Neural cell (in vitro differentiated cells): ENCODE measurements around the gene FSCN2. TPM values are rescaled to one million over a fixed set of nuclear protein-coding genes. Genes with fewer than 3 reads are reported as not detected.
"Not testable (repeated sequence)": the region's sequence is repeated elsewhere in the genome, so short reads cannot be mapped to it uniquely, and the experiment has no call there.

Experiments
- H2AFZ ChIP-seq: fragments of 200-600, 300-800 bp; sonication (generic), shearing (Covaris generic); 2 replicates; pipeline ENCODE4 v1.6.0; 2014; ENCODE audit warnings: low read depth, mild to moderate bottlenecking, antibody characterized with exemption, low read length, moderate library complexity
- H3F3A ChIP-seq: fragments of 200-600 bp; shearing (Covaris generic); 2 replicates; pipeline ENCODE4 v1.6.1; 2016; ENCODE audit warnings: mild to moderate bottlenecking, moderate library complexity, mixed read lengths, antibody characterized with exemption, low read length; ENCODE audit not compliant: insufficient read depth, poor library complexity, severe bottlenecking
- H3K27ac ChIP-seq: fragments of 200-600, 300-800 bp; sonication (generic), shearing (Covaris generic); 2 replicates; pipeline ENCODE4 v1.5.1; 2014; ENCODE audit warnings: mild to moderate bottlenecking, low read length, moderate library complexity
- H3K27me3 ChIP-seq: fragments of 300-800, 200-600 bp; sonication (generic), shearing (Covaris generic); 2 replicates; pipeline ENCODE4 v1.6.0; 2014; ENCODE audit warnings: mild to moderate bottlenecking, low read depth, low read length, moderate library complexity; ENCODE audit not compliant: insufficient read depth
- H3K36me3 ChIP-seq: fragments of 300-800, 200-600 bp; sonication (generic), shearing (Covaris generic); 2 replicates; pipeline ENCODE4 v1.5.1; 2014; ENCODE audit warnings: mild to moderate bottlenecking, antibody characterized with exemption, low read length, moderate library complexity; ENCODE audit not compliant: insufficient read depth
- H3K4me2 ChIP-seq: fragments of 300-800, 200-600 bp; sonication (generic), shearing (Covaris generic); 2 replicates; pipeline ENCODE4 v1.6.0; 2014; ENCODE audit warnings: mild to moderate bottlenecking, low read length
- H3K4me3 ChIP-seq: fragments of 300-800, 200-600 bp; sonication (generic), shearing (Covaris generic); 2 replicates; pipeline ENCODE4 v1.5.1; 2014; ENCODE audit warnings: mild to moderate bottlenecking, low read length, moderate library complexity
- H3K79me2 ChIP-seq: fragments of 200-600 bp; shearing (Covaris generic); replicated peaks from 2 replicates; pipeline ENCODE4 v1.6.0; 2014; ENCODE audit warnings: mild to moderate bottlenecking, low read length, moderate library complexity; ENCODE audit not compliant: insufficient read depth
- H3K9ac ChIP-seq: fragments of 300-800, 200-600 bp; sonication (generic), shearing (Covaris generic); 2 replicates; pipeline ENCODE4 v1.6.1; 2016; ENCODE audit warnings: mild to moderate bottlenecking, low read length, mixed read lengths
- H3K9me2 ChIP-seq: fragments of 200-600 bp; shearing (Covaris generic); 2 replicates; pipeline ENCODE4 v1.6.1; 2016; ENCODE audit warnings: mild to moderate bottlenecking, low read length, mixed read lengths; ENCODE audit not compliant: insufficient read depth
- H3K9me3 ChIP-seq: fragments of 200-600, 300-800 bp; sonication (generic), shearing (Covaris generic); 2 replicates; pipeline ENCODE4 v1.6.1; 2016; ENCODE audit warnings: mild to moderate bottlenecking, mixed run types, low read length, moderate library complexity, mixed read lengths
- H4K20me1 ChIP-seq: fragments of 200-600 bp; shearing (Covaris generic); 2 replicates; pipeline ENCODE4 v1.6.1; 2016; ENCODE audit warnings: mild to moderate bottlenecking, mixed run types; ENCODE audit not compliant: insufficient read depth
- EP300 ChIP-seq: fragments of 450-650 bp; conservative IDR thresholded peaks from 2 replicates; pipeline ENCODE4 v1.6.1; 2014; ENCODE audit warnings: antibody characterized with exemption, mild to moderate bottlenecking, moderate library complexity; ENCODE audit not compliant: poor library complexity, severe bottlenecking
- EZH2 ChIP-seq: fragments of 200-600, 300-800 bp; shearing (Covaris generic), sonication (generic); IDR thresholded peaks from 2 replicates; pipeline ENCODE4 v1.6.1; 2014; ENCODE audit warnings: antibody characterized with exemption, low read length, borderline replicate concordance, mild to moderate bottlenecking; ENCODE audit not compliant: insufficient read depth, poor library complexity, severe bottlenecking
- MXI1 ChIP-seq: fragments of 450-650 bp; conservative IDR thresholded peaks from 2 replicates; pipeline ENCODE4 v1.6.1; 2014; ENCODE audit warnings: antibody characterized with exemption, mild to moderate bottlenecking; ENCODE audit not compliant: poor library complexity, severe bottlenecking
- POLR2AphosphoS5 ChIP-seq: IDR thresholded peaks from 2 replicates; pipeline ENCODE4 v1.6.1; 2012
- RAD21 ChIP-seq: fragments of 450-650 bp; conservative IDR thresholded peaks from 2 replicates; pipeline ENCODE4 v1.6.1; 2014; ENCODE audit warnings: antibody characterized with exemption, mild to moderate bottlenecking, moderate library complexity
- REST ChIP-seq: IDR thresholded peaks from 2 replicates; pipeline ENCODE4 v1.6.1; 2012; ENCODE audit warnings: borderline replicate concordance
- SMC3 ChIP-seq: fragments of 450-650 bp; conservative IDR thresholded peaks from 2 replicates; pipeline ENCODE4 v1.6.1; 2014; ENCODE audit warnings: antibody characterized with exemption, mild to moderate bottlenecking, moderate library complexity; ENCODE audit not compliant: poor library complexity
- TAF1 ChIP-seq: IDR thresholded peaks from 2 replicates; pipeline ENCODE4 v1.6.1; 2012; ENCODE audit warnings: low read depth
- polyA plus RNA-seq: library from polyadenylated mRNA; depleted of rRNA; stranded (reverse); fragments of >200 nt; gene quantifications from 2 replicates; pipeline ENCODE4 v1.2.3, GENCODE V29; 2014
- TF ChIP-seq, protein P1 (sequence below): fragments of 450-650 bp; IDR thresholded peaks from 2 replicates; pipeline ENCODE4 v1.5.1; 2014; ENCODE audit warnings: antibody characterized with exemption, mild to moderate bottlenecking, moderate library complexity; ENCODE audit not compliant: poor library complexity, severe bottlenecking

Gene FSCN2
- polyA plus RNA-seq, 1 donor from 2014 or later = 4.8 TPM

- no peak for TF ChIP-seq POLR2AphosphoS5
- TF ChIP-seq EZH2 = no peak
- TF ChIP-seq, protein P1, sequence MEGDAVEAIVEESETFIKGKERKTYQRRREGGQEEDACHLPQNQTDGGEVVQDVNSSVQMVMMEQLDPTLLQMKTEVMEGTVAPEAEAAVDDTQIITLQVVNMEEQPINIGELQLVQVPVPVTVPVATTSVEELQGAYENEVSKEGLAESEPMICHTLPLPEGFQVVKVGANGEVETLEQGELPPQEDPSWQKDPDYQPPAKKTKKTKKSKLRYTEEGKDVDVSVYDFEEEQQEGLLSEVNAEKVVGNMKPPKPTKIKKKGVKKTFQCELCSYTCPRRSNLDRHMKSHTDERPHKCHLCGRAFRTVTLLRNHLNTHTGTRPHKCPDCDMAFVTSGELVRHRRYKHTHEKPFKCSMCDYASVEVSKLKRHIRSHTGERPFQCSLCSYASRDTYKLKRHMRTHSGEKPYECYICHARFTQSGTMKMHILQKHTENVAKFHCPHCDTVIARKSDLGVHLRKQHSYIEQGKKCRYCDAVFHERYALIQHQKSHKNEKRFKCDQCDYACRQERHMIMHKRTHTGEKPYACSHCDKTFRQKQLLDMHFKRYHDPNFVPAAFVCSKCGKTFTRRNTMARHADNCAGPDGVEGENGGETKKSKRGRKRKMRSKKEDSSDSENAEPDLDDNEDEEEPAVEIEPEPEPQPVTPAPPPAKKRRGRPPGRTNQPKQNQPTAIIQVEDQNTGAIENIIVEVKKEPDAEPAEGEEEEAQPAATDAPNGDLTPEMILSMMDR = no peak
- no peak for TF ChIP-seq SMC3
- TF ChIP-seq RAD21 = no peak
- no peak for TF ChIP-seq MXI1
- no peak for TF ChIP-seq TAF1
- TF ChIP-seq EP300 = no peak
- no peak for TF ChIP-seq REST
- no peak overlapping the region for H3K27ac ChIP-seq
- H3K9me3 ChIP-seq = no peaks in the 10 kb centered on the region
- H2AFZ ChIP-seq = no peak overlapping the region
- H3K9ac ChIP-seq = no peak overlapping the region
- H3K79me2 ChIP-seq = no peaks in the 10 kb centered on the region
- H3K9me2 ChIP-seq = no peaks in the 10 kb centered on the region
- H3F3A ChIP-seq = no peaks in the 10 kb centered on the region
- no peaks in the 10 kb centered on the region for H3K27me3 ChIP-seq
- no peak overlapping the region for H3K4me3 ChIP-seq
- H3K36me3 ChIP-seq = peaks cover 4% of the 10 kb centered on the region
- no peaks in the 10 kb centered on the region for H4K20me1 ChIP-seq
- H3K4me2 ChIP-seq = no peak overlapping the region
Measured at GRCh38 chr17:81582749-81583148, 54.6 kb downstream of the FSCN2 start.

GRCh38 chr17:81583589-81584342 is 55.6 kb downstream of the FSCN2 start:
- Histone ChIP-seq H3K4me3 (no peak overlapping the region), H3K4me2 (no peak overlapping the region), H3K27ac (no peak overlapping the region), H2AFZ (no peak overlapping the region), H3K79me2 (no peaks in the 10 kb centered on the region), H3K9ac (no peak overlapping the region), H3F3A (no peaks in the 10 kb centered on the region), H3K27me3 (no peaks in the 10 kb centered on the region), H3K9me3 (no peaks in the 10 kb centered on the region), H3K9me2 (no peaks in the 10 kb centered on the region), H4K20me1 (no peaks in the 10 kb centered on the region), H3K36me3 (peaks cover 4% of the 10 kb centered on the region)
- TF ChIP-seq SMC3 (no peak), EP300 (no peak), EZH2 (no peak), TAF1 (no peak), MXI1 (no peak), POLR2AphosphoS5 (no peak), REST (no peak), RAD21 (no peak)
- TF ChIP-seq, protein P1 = no peak

DNA sequence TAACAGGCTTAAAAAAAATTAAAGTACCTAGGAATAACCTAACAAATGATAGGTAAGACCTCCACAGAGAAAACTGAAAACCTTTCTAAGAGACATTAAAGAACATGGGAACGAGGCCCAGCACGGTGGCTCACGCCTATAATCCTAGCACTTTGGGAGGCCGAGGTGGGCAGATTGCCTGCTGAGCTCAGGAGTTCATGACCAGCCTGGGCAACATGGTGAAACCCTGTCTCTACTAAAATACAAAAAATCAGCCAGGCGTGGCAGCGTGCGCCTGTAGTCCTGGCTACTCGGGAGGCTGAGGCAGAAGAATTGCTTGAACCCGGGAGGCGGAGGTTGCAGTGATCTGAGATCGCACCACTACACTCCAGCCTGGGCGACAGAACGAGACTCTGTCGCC is 56.6 kb downstream of the FSCN2 start:
- H3K79me2 ChIP-seq, H3K27me3 ChIP-seq, H2AFZ ChIP-seq, H3K4me3 ChIP-seq, H3K36me3 ChIP-seq, H3K9ac ChIP-seq, H3F3A ChIP-seq, H3K9me2 ChIP-seq, H3K4me2 ChIP-seq, H4K20me1 ChIP-seq, H3K27ac ChIP-seq, H3K9me3 ChIP-seq: not testable (repeated sequence)
